Endothelial cell of umbilical vein (primary cell): ENCODE results near the gene HOXD4. TPM values are rescaled to one million over a fixed set of nuclear protein-coding genes. Genes with fewer than 3 reads are reported as not detected.

Experiments
- BruUV-seq: library from RNA; stranded (reverse); fragments of 400-500 nt; replicated peaks from 2 replicates; lab custom pipeline; 2021; lab: Mats Ljungman, UMichigan
- CTCF ChIA-PET: fragments of 300-600, 350-600 bp; sonication (Branson Sonifier 250); formaldehyde crosslinking; loops from one replicate; lab custom pipeline; 2021; ENCODE audit warnings: antibody characterized with exemption, inconsistent platforms; lab: Charles Lee
- POLR2A ChIA-PET: fragments of 300-600, 350-600 bp; sonication (Branson Sonifier 250); formaldehyde crosslinking; loops from one replicate; lab custom pipeline; 2021; ENCODE audit warnings: antibody characterized with exemption, inconsistent platforms; lab: Charles Lee
- DNase-seq: peaks from one replicate; pipeline ENCODE4 v3.0.0-alpha.2; 2011; ENCODE audit warnings: low read depth, low spot score
- FAIRE-seq: peaks from 2 replicates; lab custom pipeline; 2011; peaks lifted over from hg19 to GRCh38; lab: Jason Lieb, UNC
- H2AFZ ChIP-seq: 2 replicates; pipeline ENCODE4 v1.6.0; 2012; ENCODE audit warnings: low read depth, low read length, control low read depth, inconsistent platforms
- H3K27ac ChIP-seq: 2 replicates; pipeline ENCODE4 v1.5.1; 2011; ENCODE audit warnings: low read depth, mild to moderate bottlenecking, control low read depth, low read length, moderate library complexity; ENCODE audit not compliant: insufficient read depth
- H3K27me3 ChIP-seq, 2 experiments: 2 replicates each; pipeline versions ENCODE4 v1.6.0 to v1.6.1; 2011; ENCODE audit warnings: low read length in 2 of 2, mixed read lengths in 1 of 2; ENCODE audit not compliant: control insufficient read depth in 2 of 2, insufficient read depth in 2 of 2
- H3K36me3 ChIP-seq, 2 experiments: 2 replicates in 1 of 2; 3 replicates in 1 of 2; pipeline ENCODE4 v1.5.1; 2011; ENCODE audit warnings: low read length in 2 of 2, mild to moderate bottlenecking in 1 of 2, moderate library complexity in 1 of 2; ENCODE audit not compliant: control insufficient read depth in 2 of 2, insufficient read depth in 2 of 2; ENCODE audit errors: extremely low read depth in 1 of 2
- H3K4me1 ChIP-seq: 3 replicates; pipeline ENCODE4 v1.5.1; 2011; ENCODE audit warnings: mild to moderate bottlenecking, low read length; ENCODE audit not compliant: control insufficient read depth, insufficient read depth; ENCODE audit errors: extremely low read depth
- H3K4me2 ChIP-seq: 2 replicates; pipeline ENCODE4 v1.6.1; 2011; ENCODE audit warnings: low read length, control low read depth, mixed read lengths; ENCODE audit not compliant: insufficient read depth
- H3K4me3 ChIP-seq, 3 experiments: fragments of 200-600 bp in 1 of 3; sonication (generic), shearing (Covaris generic) in 1 of 3; replicated peaks in 1 of 3; 2 replicates each; pipeline ENCODE4 v1.5.1; 2011 to 2016; ENCODE audit warnings: control low read depth in 3 of 3, low read length in 3 of 3, mild to moderate bottlenecking in 2 of 3, inconsistent platforms in 1 of 3, low read depth in 1 of 3, moderate library complexity in 1 of 3; ENCODE audit not compliant: insufficient read depth in 1 of 3
- H3K79me2 ChIP-seq: 2 replicates; pipeline ENCODE4 v1.6.0; 2012; ENCODE audit warnings: low read length, inconsistent platforms; ENCODE audit not compliant: control insufficient read depth, insufficient read depth
- H3K9ac ChIP-seq: replicated peaks from 2 replicates; pipeline ENCODE3; 2011; ENCODE audit warnings: low read length, control low read depth; ENCODE audit not compliant: insufficient read depth; ENCODE audit errors: extremely low read depth
- H3K9me1 ChIP-seq: replicated peaks from 3 replicates; pipeline ENCODE4 v1.6.0; 2011; ENCODE audit warnings: mild to moderate bottlenecking, low read length; ENCODE audit not compliant: control insufficient read depth, insufficient read depth; ENCODE audit errors: extremely low read depth
- H3K9me3 ChIP-seq: replicated peaks from 2 replicates; pipeline ENCODE4 v1.5.1; 2012; ENCODE audit warnings: low read length, inconsistent platforms; ENCODE audit not compliant: control insufficient read depth, insufficient read depth
- H4K20me1 ChIP-seq: replicated peaks from 2 replicates; pipeline ENCODE3; 2011; ENCODE audit warnings: mild to moderate bottlenecking, low read length; ENCODE audit not compliant: control insufficient read depth, insufficient read depth; ENCODE audit errors: extremely low read depth
- EZH2 ChIP-seq: IDR thresholded peaks from 2 replicates; pipeline ENCODE4 v1.6.1; 2012; ENCODE audit warnings: borderline replicate concordance, low read depth, mild to moderate bottlenecking, moderate library complexity, low read length, inconsistent platforms; ENCODE audit not compliant: severe bottlenecking
- GATA2 ChIP-seq: IDR thresholded peaks from 2 replicates; pipeline ENCODE4 v1.7.0; 2011; ENCODE audit warnings: low read depth, mild to moderate bottlenecking, moderate library complexity, mixed read lengths, low read length; ENCODE audit not compliant: insufficient read length, insufficient read depth
- MYC ChIP-seq: IDR thresholded peaks from one replicate; pipeline ENCODE4 v1.6.1; 2011; ENCODE audit warnings: mild to moderate bottlenecking, low read depth, low read length
- POLR2A ChIP-seq: IDR thresholded peaks from 2 replicates; pipeline ENCODE4 v1.6.1; 2012; ENCODE audit warnings: low read depth, mild to moderate bottlenecking, control low read depth, low read length
- dilution Hi-C: fragments of 300-500 bp; cut with MboI; formaldehyde crosslinking; loops from one replicate; pipeline ENCODE4 v1.15.0; 2019; ENCODE audit warnings: low sequenced_read_pairs; ENCODE audit not compliant: extremely low pct_ligation_motif_present
- intact Hi-C: fragments of 100-400 bp; cut with micrococcal nuclease; formaldehyde crosslinking; loops from one replicate; pipeline ENCODE4 v1.10.0; 2022
- polyA plus RNA-seq, 4 experiments: library from polyadenylated mRNA; depleted of rRNA in 3 of 4; stranded (reverse) in 3 of 4; unstranded in 1 of 4; fragments of >200 nt; gene quantifications; 2 replicates each; pipeline versions ENCODE4 v1.2.1 to v1.2.3, GENCODE V29; 2011 to 2012; ENCODE audit warnings: missing spikeins in 1 of 4
- total RNA-seq: library from RNA; stranded (reverse); gene quantifications from 2 replicates; pipeline ENCODE4 v1.2.3, GENCODE V29; 2021
- TF ChIP-seq, protein P1 (sequence below): IDR thresholded peaks from 2 replicates; pipeline ENCODE4 v1.6.1; 2011; ENCODE audit not compliant: insufficient read depth, insufficient read length

HOXD4 gene
- total and polyA plus RNA-seq, 2 donors (not counting 3 experiments of a cell fraction or from before 2014, with no cell fraction given) = 7.6 to 13.7 TPM

- intact Hi-C loops (loop anchor here (1.0 to 5.0 kb wide), 6 partner anchors 10 to 339 kb away; partner anchors contain the start of genes HOXD1 and MTX2), dilution Hi-C loops (no loop called here)
- H3K27me3 ChIP-seq = no peaks in the 10 kb centered on the region
- peak overlapping the region; percentile 73 for H3K9ac ChIP-seq
- TSS peak; percentile 67 for BruUV-seq
- peak overlapping the region; percentile 95 for H2AFZ ChIP-seq
- H4K20me1 ChIP-seq = no peaks in the 10 kb centered on the region
- peak overlapping the region; percentile 77 for H3K27ac ChIP-seq
- peak; percentile 58 for FAIRE-seq
- peak; percentile 68 for DNase-seq
- ChIA-PET POLR2A (interaction anchor here (1.7 to 2.0 kb wide), 2 partner anchors 9 to 10 kb away, joined by 6 to 7 read pairs; partner anchors contain the start of gene HOXD1), CTCF (interaction anchor here (0.9 to 6.6 kb wide), 15 partner anchors 9 to 474 kb away, joined by 3 to 58 read pairs (median 4); partner anchors contain the start of gene HOXD1)
- H3K4me2 ChIP-seq = peak overlapping the region; percentile 79
- peaks cover 30% of the 10 kb centered on the region for H3K4me1 ChIP-seq
- no peaks in the 10 kb centered on the region for H3K9me3 ChIP-seq
- H3K79me2 ChIP-seq = no peaks in the 10 kb centered on the region
- no peaks in the 10 kb centered on the region for H3K9me1 ChIP-seq
- peak overlapping the region; percentile 33 to 49 (median 48) for H3K4me3 ChIP-seq
- no peak for TF ChIP-seq MYC
- no peak for TF ChIP-seq EZH2
- no peak for TF ChIP-seq POLR2A
- TF ChIP-seq GATA2 = no peak
- TF ChIP-seq, protein P1, sequence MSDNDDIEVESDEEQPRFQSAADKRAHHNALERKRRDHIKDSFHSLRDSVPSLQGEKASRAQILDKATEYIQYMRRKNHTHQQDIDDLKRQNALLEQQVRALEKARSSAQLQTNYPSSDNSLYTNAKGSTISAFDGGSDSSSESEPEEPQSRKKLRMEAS = peak; percentile 67
- H3K36me3 ChIP-seq = no peaks in the 10 kb centered on the region
These were observed 26.8 kb downstream of the HOXD4 start for GRCh38 chr2:176178038-176178756.
